ENCODE measurements around the gene ATP2C2. TPM values are rescaled to one million over a fixed set of nuclear protein-coding genes. Genes with fewer than 3 reads are reported as not detected.

The ATP2C2 gene
- total and polyA plus RNA-seq, 2 donors (not counting 1 experiment from before 2014, with no cell fraction given) = not detected

- no peaks in the 10 kb centered on the region for H3K9me3 ChIP-seq (ENCODE audit: control extremely low read depth in 1 of 3, control insufficient read depth in 2 of 3, insufficient read depth in 1 of 3, low read length in 2 of 3)
- TF ChIP-seq CTCF (IDR thresholded peaks at IDR 0.05) = no peak
- TF ChIP-seq EZH2 (IDR thresholded peaks at IDR 0.05; ENCODE audit: borderline replicate concordance, insufficient read depth, low read depth, low read length, poor library complexity, severe bottlenecking) = no peak
- WGBS (ENCODE audit: insufficient coverage) = 89% methylated on average over 23 of the region's 25 CpGs
- Mint-ChIP-seq H3K9me3 (ENCODE audit: insufficient read depth) (no peaks in the 10 kb centered on the region), H3K4me1 (no peaks in the 10 kb centered on the region), H3K4me3 (no peak overlapping the region), H3K27ac (no peak overlapping the region), H3K27me3 (no peaks in the 10 kb centered on the region)
- no peaks in the 10 kb centered on the region for H3K4me1 ChIP-seq (ENCODE audit: control insufficient read depth in 2 of 2, insufficient read depth in 2 of 2, low read length in 2 of 2)
- H4K20me1 ChIP-seq (ENCODE audit: control insufficient read depth, insufficient read depth, low read length, poor library complexity, severe bottlenecking) = no peaks in the 10 kb centered on the region
- CTCF ChIA-PET = interaction anchor here (0.9 kb wide), 1 partner anchor 555 kb away, joined by 3 read pairs; no protein-coding TSS in a partner anchor
- no peak overlapping the region for H3K9ac ChIP-seq (ENCODE audit: low read length)
- ATAC-seq (ENCODE audit: low read depth) (no peak), DNase-seq (no peak)
- no peaks in the 10 kb centered on the region for H3K27me3 ChIP-seq (replicated peaks in 1 of 4; ENCODE audit: control extremely low read depth in 1 of 4, control insufficient read depth in 3 of 4, insufficient read depth in 4 of 4, low read length in 3 of 4)
- no peak overlapping the region for H3K27ac ChIP-seq (ENCODE audit: low read length in 2 of 2)
- intact Hi-C loops (cut with micrococcal nuclease) = no loop called here
- H3K36me3 ChIP-seq (replicated peaks in 1 of 2; ENCODE audit: control extremely low read depth in 1 of 2, control insufficient read depth in 1 of 2, extremely low read depth in 1 of 2, insufficient read depth in 2 of 2, low read length in 1 of 2) = peaks cover 0 to 5% of the 10 kb centered on the region in 2 experiments
- POLR2A ChIA-PET = no interaction called here
- no peaks in the 10 kb centered on the region for H3K79me2 ChIP-seq (ENCODE audit: control insufficient read depth, insufficient read depth, low read length)
- H3K4me3 ChIP-seq (ENCODE audit: control extremely low read depth in 1 of 5, extremely low read depth in 1 of 5, insufficient read depth in 1 of 5, low read depth in 2 of 5, low read length in 4 of 5) = no peak overlapping the region
- peak overlapping the region; percentile 11 for H3K4me2 ChIP-seq (replicated peaks; ENCODE audit: low read depth, low read length, poor library complexity, severe bottlenecking)
- no peak overlapping the region for H2AFZ ChIP-seq (ENCODE audit: insufficient read depth, low read depth, low read length, poor library complexity, severe bottlenecking)
Observed at GRCh38 chr16:84482951-84483881, 114.9 kb downstream of the ATP2C2 start.

All from B cell (primary cell).